ENCODE measurements around the gene CDK5R1.
A peak's percentile ranks its signal among the peaks of the same experiment; 100 is the strongest.

Gene CDK5R1

GRCh38 chr17:32461853-32462617 is 24.8 kb upstream of the CDK5R1 start:
- TF ChIP-seq CTCF (IDR thresholded peaks at IDR 0.05; ENCODE audit: low read depth, low read length), result peak; percentile 64
- H3K9me3 ChIP-seq (ENCODE audit: severe bottlenecking), result no peaks in the 10 kb centered on the region
- H3K27me3 ChIP-seq (ENCODE audit: insufficient read depth, low read depth, severe bottlenecking), result no peaks in the 10 kb centered on the region
- H3K27ac ChIP-seq, result no peak overlapping the region
- H3K4me3 ChIP-seq (ENCODE audit: low read depth, low read length), result no peak overlapping the region
- peaks cover 82% of the 10 kb centered on the region for H3K36me3 ChIP-seq
- peak; percentile 62 for DNase-seq

GRCh38 chr17:32463304-32463703 is 23.5 kb upstream of the CDK5R1 start:
- Histone ChIP-seq H3K9me3 (ENCODE audit: severe bottlenecking) (no peaks in the 10 kb centered on the region), H3K27ac (no peak overlapping the region), H3K27me3 (ENCODE audit: insufficient read depth, low read depth, severe bottlenecking) (no peaks in the 10 kb centered on the region), H3K4me3 (ENCODE audit: low read depth, low read length) (no peak overlapping the region), H3K36me3 (peaks cover 81% of the 10 kb centered on the region)
- TF ChIP-seq CTCF (IDR thresholded peaks at IDR 0.05; ENCODE audit: low read depth, low read length), result no peak
- DNase-seq, result no peak

GRCh38 chr17:32464374-32464773 is 22.4 kb upstream of the CDK5R1 start:
- Histone ChIP-seq H3K9me3 (ENCODE audit: severe bottlenecking) (no peaks in the 10 kb centered on the region), H3K27me3 (ENCODE audit: insufficient read depth, low read depth, severe bottlenecking) (no peaks in the 10 kb centered on the region), H3K36me3 (peaks cover 83% of the 10 kb centered on the region), H3K4me3 (ENCODE audit: low read depth, low read length) (no peak overlapping the region), H3K27ac (no peak overlapping the region)
- no peak for TF ChIP-seq CTCF (IDR thresholded peaks at IDR 0.05; ENCODE audit: low read depth, low read length)
- no peak for DNase-seq

- H3K9me3 ChIP-seq (ENCODE audit: severe bottlenecking), result no peaks in the 10 kb centered on the region
- TF ChIP-seq CTCF (IDR thresholded peaks at IDR 0.05; ENCODE audit: low read depth, low read length), result no peak
- DNase-seq, result no peak
- H3K36me3 ChIP-seq, result peaks cover 90% of the 10 kb centered on the region
- no peaks in the 10 kb centered on the region for H3K27me3 ChIP-seq (ENCODE audit: insufficient read depth, low read depth, severe bottlenecking)
- H3K27ac ChIP-seq, result no peak overlapping the region
- H3K4me3 ChIP-seq (ENCODE audit: low read depth, low read length), result no peak overlapping the region
Observed at GRCh38 chr17:32467949-32468348, 18.8 kb upstream of the CDK5R1 start.

GRCh38 chr17:32470405-32471167 is 16.2 kb upstream of the CDK5R1 start:
- Histone ChIP-seq H3K27ac (no peak overlapping the region), H3K27me3 (ENCODE audit: insufficient read depth, low read depth, severe bottlenecking) (no peaks in the 10 kb centered on the region), H3K4me3 (ENCODE audit: low read depth, low read length) (no peak overlapping the region), H3K9me3 (ENCODE audit: severe bottlenecking) (no peaks in the 10 kb centered on the region), H3K36me3 (peaks cover 88% of the 10 kb centered on the region)
- DNase-seq, result no peak
- TF ChIP-seq CTCF (IDR thresholded peaks at IDR 0.05; ENCODE audit: low read depth, low read length), result no peak

Measured in WERI-Rb-1 (cell line).